Breast epithelium (tissue), 3 donors: ENCODE data around the gene ADAMTS2.

Source experiments
- POLR2A ChIP-seq: fragments of 450-650 bp; IDR thresholded peaks from one replicate; pipeline ENCODE4 v1.6.1; 2016; ENCODE audit warnings: antibody characterized with exemption, mild to moderate bottlenecking, moderate library complexity
- TF ChIP-seq, protein P1 (sequence below), 3 donors: fragments of 450-650 bp; IDR thresholded peaks; one replicate each; pipeline ENCODE4 v1.5.1; 2016 to 2017; ENCODE audit warnings: antibody characterized with exemption in 3 of 3, mild to moderate bottlenecking in 3 of 3, moderate library complexity in 3 of 3

- TF ChIP-seq, protein P1, sequence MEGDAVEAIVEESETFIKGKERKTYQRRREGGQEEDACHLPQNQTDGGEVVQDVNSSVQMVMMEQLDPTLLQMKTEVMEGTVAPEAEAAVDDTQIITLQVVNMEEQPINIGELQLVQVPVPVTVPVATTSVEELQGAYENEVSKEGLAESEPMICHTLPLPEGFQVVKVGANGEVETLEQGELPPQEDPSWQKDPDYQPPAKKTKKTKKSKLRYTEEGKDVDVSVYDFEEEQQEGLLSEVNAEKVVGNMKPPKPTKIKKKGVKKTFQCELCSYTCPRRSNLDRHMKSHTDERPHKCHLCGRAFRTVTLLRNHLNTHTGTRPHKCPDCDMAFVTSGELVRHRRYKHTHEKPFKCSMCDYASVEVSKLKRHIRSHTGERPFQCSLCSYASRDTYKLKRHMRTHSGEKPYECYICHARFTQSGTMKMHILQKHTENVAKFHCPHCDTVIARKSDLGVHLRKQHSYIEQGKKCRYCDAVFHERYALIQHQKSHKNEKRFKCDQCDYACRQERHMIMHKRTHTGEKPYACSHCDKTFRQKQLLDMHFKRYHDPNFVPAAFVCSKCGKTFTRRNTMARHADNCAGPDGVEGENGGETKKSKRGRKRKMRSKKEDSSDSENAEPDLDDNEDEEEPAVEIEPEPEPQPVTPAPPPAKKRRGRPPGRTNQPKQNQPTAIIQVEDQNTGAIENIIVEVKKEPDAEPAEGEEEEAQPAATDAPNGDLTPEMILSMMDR (IDR thresholded peaks at IDR 0.05) = no peak
- no peak for TF ChIP-seq POLR2A
These were observed 196.0 kb downstream of the ADAMTS2 start for GRCh38 chr5:179149278-179149677.
